ENCODE data around the gene DDX4.

- TF ChIP-seq CTCF (conservative IDR thresholded peaks at IDR 0.05 in 1 of 2, IDR thresholded peaks at IDR 0.05 in 1 of 2; ENCODE audit: low read depth in 1 of 2, low read length in 2 of 2), result no peak
- TF ChIP-seq EZH2 (IDR thresholded peaks at IDR 0.05; ENCODE audit: low read length, missing control alignments), result no peak
These were observed 98.3 kb downstream of the DDX4 start for GRCh38 chr5:55836191-55836590.

Data from fibroblast of lung (primary cell).